Pons (tissue), 1 donor: ENCODE results near the gene LMNTD2.

ENCODE experiments used
- DNase-seq: peaks from one replicate; pipeline ENCODE4 v3.0.0-alpha.2; 2016; ENCODE audit warnings: low spot score

The LMNTD2 gene, protein sequence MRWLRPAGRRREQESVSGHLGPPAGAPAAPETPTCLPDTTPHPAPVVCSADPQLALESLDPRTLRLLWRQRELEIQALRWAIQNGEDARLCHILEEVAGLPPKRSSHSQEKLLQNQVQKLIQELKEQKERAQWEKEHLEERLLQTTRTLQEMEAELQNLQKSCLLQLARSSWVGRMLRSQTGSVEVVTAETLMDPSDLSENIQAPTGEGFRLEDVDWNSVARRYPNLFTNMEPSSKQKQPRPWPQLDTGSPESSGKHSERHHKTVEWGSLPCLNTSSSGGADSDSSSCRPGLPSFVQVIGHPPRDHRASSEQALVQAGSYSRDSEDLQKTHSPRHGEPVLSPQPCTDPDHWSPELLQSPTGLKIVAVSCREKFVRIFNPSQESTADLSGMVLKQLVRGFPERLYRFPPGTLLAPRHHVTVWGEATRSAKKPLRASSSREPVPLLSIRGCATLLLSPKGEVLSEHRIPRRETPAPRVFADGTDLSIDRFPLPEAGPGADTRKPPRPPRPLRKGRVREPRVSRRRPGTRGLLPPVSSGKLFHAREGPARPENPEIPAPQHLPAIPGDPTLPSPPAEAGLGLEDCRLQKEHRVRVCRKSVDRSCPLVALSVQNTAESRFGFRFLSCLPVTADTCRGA

DNA sequence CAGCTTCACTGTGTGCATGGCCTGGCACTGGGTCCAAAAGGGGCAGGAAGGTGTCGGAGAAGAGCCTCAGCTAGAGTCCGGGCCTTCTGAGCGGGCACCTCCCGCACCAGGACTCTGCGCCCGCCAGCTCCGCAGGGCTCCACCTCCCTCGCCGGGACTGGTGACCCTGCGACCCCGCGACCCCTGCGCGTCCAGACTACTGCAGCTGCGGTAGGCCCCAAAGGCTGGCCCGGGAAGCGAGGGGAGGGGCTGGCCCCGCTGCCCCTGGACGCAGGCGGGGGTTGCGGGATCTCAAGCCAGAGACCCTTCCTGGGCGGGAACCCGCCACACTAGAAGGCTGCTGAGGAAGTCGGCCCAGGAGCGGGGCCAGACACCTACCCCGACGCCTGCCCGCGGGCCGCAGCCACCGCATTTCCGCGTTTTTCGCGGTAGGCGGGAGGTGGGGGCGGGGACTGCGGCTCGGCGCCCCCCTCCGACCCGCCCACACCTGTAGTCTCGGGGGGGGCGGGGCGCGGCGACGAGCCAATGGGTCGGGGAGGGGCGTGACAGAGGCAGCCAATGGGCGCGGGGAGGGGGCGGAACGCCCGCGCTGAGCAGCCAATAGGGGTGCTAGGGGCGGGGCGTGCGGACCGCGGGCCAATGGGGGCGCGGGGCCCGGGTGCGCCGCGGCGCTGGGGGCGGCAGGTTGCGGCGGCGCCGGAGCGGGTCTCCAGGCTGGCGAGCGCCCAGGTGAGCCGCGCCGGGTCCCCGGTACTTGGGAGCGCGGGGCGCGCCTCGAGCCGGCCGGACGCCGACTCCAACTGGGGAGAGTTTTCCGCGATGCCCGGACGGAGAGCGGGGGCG is at the start of gene LMNTD2, which contains the start of gene RASSF7:
Gene LMNTD2, minus strand, starts transcription at position 434 of the 843 bp plus-strand sequence. Its CDS starts 22 bp downstream, at position 412.
Gene RASSF7, plus strand, starts transcription at position 666 of the 843 bp plus-strand sequence. CDS start 799 bp downstream, outside the sequence.
- DNase-seq = peak; percentile 72

DNA sequence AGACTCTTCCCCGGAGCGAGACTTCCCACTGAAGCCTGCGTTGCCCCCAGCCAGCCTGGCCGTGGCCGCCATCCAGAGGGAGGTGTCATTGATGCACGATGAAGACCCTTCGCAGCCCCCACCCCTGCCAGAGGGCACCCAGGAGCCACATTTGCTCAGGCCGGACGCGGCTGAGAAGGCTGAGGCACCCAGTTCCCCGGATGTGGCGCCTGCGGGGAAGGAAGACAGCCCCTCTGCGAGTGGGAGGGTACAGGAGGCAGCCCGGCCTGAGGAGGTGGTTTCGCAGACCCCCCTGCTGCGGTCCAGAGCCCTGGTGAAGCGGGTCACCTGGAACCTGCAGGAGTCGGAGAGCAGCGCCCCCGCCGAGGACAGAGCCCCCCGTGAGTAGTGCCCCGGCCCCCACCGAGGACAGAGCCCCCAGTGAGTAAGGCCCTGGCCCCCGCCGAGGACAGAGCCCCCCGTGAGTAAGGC is 48.8 kb upstream of the LMNTD2 start:
- DNase-seq = no peak

DNA sequence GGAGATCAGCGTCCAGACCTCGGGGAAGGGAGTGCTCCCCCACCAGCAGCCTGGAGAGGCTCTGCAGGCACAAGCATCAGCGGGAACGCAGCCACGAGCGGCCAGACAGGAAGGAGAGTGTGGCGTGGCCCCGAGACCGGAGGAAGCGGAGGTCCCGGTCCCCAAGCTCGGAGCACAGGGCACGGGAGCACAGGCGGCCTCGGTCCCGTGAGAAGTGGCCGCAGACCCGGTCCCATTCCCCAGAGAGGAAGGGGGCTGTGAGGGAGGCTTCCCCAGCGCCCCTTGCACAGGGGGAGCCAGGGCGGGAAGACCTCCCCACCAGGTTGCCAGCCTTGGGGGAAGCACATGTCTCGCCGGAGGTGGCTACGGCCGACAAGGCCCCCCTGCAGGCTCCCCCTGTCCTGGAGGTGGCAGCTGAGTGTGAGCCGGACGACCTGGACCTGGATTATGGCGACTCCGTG is 48.3 kb upstream of the LMNTD2 start:
- no peak for DNase-seq

DNA sequence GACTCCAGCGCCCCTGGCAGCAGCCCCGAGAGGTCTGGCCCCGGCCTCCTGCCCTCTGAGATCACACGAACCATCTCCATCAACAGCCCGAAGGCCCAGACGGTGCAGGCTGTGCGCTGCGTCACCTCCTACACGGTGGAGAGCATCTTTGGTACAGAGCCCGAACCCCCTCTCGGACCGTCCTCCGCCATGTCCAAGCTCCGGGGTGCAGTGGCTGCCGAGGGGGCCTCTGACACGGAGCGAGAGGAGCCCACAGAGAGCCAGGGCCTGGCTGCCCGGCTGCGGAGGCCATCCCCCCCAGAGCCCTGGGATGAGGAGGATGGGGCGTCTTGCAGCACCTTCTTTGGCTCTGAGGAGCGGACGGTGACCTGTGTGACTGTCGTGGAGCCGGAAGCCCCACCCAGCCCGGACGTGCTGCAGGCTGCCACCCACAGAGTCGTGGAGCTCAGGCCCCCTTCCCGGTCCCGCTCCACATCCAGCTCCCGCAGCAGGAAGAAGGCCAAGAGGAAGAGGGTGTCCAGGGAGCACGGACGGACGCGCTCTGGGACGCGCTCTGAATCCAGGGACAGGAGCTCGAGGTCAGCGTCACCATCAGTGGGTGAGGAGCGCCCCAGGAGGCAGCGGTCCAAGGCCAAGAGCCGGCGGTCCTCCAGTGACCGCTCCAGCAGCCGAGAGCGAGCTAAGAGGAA is 47.6 kb upstream of the LMNTD2 start:
- DNase-seq = no peak

DNA sequence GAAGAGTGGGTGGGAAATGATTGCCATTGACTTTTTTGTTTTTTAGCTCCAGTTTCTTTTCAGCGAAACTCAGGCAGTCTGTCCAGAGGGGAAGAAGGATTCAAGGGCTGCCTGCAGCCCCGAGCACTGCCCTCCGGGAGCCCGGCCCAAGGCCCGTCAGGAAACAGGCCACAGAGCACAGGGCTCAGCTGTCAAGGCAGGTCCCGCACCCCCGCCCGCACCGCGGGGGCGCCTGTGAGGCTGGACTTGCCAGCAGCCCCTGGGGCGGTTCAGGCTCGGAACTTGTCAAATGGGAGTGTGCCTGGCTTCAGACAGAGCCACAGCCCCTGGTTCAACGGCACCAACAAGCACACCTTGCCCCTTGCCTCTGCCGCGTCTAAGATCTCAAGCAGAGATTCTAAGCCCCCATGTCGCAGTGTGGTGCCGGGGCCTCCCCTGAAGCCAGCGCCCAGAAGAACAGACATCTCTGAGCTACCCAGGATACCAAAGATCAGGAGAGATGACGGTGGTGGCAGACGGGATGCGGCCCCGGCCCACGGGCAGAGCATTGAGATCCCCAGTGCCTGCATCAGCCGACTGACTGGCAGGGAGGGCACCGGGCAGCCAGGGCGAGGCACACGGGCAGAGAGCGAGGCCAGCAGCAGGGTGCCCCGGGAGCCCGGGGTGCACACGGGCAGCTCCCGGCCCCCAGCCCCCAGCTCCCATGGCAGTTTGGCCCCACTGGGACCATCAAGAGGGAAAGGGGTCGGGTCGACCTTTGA is 46.7 kb upstream of the LMNTD2 start:
- no peak for DNase-seq

DNA sequence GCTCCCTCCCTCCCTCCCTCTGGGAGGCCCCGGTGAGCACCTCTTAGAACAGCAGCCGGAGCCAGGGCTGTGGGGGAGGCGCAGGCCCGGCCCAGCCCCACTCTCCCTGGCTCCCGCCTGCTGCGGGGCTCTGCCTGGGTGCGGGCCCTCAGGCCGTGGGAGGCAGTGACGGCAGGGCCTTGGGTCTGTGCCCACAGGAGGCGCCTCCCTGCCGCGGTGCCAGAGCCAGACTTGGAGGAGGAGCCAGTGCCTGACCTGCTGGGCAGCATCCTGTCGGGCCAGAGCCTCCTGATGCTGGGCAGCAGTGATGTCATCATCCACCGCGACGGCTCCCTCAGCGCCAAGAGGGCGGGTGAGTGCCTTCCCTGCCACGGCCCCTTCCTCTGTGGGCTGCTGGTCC is 45.7 kb upstream of the LMNTD2 start:
- peak; percentile 17 for DNase-seq

DNA sequence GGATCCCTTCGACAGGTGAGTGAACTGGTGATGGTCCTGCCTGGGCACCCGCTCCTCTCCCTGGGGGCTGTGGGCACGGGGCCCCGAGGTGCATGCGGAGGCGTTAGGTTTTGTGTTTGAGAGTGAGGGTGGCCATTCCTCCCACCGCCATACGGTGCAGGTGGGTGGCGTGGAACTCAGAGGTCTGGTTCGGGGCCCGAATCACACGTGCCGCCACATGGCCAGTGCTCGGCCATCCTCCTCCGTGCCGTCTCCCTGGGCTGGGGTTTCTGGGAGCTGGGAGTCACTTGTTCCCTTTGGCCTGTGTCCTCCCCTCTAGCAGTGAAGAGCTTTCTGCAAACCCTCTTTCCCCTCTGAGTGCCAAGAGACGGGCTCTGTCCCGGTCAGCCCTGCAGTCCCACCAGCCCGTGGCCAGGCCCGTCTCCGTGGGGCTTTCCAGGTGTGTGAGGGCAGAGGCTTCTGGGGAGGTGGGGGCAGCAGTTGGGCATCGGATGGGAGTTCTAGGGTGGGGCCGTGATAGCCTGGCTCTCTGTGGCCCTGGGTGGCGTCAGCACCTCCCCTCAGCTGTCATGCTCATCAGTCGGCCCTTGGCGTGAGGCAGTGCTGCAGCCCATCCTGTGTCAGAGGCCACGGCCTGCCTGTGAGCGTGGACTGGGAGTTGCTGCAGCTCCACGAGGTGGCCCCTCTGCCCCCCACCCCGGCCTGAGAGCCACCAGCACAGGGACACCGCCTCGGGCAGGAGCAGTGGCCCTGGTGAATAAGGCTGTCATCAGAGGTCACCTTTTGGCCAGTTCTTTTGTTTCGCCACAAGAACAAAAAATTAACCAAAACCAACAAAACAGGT is 45.0 kb upstream of the LMNTD2 start:
- DNase-seq = no peak

DNA sequence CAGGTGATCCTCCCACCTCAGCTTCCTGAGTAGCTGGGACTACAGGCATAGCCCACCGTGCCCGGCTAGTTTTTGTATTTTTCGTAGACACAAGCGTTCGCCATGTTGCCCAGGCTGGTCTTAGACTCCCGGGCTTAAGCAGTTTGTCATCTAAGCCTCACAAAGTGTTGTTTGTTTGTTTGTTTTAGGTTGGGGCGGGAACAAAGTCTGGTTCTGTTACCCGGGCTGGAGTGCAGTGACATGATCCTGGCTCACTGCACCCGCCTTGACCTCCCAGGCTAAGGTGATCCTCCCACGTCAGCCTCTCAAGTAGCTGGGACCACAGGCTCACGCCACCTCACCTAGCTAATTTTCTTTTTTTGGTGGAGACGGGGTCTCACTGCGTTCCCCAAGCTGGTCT is 42.6 kb upstream of the LMNTD2 start:
- DNase-seq = no peak

DNA sequence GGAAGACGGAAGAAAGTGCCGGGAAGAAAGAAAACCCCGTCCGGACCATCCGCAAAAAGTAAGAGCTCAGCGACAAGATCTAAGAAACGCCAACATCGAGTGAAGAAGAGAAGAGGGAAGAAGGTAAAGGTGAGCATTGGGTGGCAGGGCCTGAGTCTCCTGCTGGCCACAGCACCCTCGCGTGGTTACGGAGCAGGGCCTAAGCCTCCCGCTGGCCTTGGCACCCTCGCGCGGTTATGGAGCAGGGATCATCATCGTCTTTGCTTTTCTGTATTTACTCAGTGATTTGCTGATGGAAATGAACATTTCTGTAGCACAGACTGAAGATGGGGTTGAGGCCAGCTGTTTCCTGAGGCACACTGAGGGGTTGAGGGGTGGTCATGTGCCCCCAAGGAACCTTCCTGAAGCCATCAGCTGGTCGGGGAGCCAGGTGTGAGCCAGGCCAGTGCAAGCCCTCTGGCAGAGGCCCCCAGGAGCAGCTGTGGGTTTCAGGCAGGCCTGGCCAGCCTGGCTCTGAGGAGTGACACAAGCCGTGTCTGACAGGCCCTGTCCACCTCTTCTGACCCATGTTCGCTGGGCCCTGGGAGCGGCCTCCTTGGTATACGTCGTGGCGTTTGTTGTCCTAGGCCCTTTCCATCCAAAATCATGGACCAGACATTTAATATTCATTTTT is 41.2 kb upstream of the LMNTD2 start:
- no peak for DNase-seq

DNA sequence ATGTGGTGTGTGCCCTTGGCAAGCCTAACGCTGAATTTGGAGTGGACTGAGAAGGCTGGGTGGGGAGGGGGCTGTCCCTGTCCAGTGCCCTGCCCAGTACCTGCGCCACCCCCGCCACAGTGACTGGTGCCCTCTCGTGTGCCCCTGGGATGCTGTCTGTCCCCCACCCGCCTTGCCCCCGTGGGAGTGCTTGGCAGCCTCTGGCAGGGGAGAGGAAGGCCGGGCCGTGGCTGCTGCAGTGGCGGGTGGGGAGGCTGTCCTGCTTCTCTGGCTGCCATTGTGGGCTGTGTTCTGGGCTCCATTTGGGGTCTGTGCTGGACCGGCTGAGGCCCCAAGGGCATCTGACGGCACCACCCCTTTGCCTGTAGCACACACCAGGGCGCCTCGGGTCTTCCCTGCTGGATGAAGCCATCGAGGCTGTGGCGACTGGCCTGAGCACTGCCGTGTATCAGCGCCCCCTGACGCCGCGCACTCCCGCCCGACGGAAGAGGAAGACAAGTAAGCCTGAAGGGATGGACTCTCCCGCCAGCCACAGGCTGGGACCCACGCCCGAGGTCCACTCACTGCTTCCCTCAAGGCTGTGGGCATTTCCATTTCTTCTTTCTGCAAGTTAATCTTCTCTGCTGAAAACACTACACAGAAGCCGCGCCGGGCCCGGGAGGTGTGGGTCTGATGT is 37.6 kb upstream of the LMNTD2 start:
- DNase-seq = no peak

DNA sequence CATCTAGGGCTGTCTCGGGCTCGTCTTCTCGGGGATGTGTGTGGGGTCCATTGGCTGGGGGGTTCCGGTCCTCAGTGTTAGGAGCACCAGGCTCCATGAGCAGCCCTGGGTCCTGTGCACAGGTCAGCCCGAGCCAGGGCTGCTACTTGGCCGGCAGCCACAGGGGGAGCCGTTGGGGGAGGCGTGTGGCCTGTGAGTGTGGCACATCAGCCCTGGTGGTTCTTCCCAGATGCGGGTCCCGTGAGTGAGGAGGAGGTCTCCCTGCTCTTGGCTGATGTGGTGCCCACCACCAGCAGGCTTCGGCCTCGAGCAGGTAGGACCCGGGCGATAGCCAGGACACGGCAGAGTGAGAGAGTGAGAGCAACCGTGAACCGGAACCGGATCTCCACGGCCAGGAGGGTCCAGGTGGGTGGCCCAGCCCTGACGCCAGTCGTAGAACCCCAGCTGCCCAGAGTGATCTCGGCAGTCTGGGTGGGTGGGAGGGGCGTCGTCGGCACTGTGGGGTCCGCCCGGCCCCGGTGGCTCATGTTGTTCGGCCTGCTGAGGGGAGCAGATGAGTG is 36.7 kb upstream of the LMNTD2 start:
- no peak for DNase-seq

DNA sequence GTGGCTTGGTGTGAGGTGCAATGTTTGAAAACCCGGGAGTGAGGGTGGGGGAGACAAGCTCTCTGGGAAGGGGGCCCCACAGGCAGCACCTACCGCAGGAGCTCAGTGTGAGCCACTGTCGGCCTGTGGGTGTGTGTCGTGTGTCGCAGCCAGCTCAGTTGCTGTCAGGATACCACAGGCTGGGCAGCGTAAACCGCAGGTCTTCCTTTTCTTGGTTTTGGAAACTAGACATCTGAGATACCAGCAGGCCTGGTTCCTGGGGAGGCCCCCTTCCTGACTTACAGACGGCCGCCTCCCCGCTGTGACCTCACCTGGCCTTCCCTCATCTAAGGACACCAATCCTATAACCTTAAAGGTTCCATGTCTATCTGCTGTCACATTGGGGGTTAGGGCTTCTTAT is 35.8 kb upstream of the LMNTD2 start:
- DNase-seq = no peak

DNA sequence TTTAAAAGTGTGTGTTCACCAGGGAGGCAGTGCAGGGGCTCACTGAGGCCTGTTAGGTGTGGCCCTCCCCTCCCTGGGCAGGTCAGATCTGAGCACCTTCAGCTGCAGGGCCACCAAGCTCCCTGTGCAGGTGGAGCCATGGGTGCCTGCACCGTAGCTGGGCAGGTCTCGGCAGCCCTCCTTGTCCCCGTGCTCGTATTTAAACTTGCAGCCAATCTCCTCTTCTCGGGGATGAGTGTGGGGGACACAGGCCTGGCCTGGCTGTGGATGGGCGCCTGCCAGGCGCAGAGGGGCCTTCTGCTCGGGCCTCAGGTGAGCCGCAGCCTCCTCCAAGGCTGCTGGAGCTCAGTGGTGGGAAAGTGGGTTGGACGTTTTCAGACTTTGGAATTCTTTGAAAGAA is 34.9 kb upstream of the LMNTD2 start:
- DNase-seq = no peak

DNA sequence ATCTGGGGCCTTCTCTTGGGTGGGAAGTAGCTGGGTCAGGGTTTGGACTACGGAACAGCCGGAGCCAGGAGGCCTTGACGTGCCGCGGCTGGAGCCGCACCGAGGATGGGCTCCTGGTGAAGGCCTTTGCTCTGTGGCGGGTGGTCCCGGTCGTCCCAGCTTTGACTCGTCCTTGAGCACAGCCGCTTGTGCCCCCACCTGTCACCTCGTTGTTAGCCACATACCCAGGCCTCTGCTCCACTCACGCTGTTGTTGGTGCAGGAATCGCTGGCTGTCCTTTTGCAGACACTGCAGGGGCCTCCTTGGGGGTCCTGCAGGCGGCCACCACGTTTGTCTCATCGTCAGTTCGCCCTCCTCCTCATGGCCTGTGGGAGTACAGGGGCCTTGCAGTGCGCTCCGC is 32.8 kb upstream of the LMNTD2 start:
- no peak for DNase-seq

DNA sequence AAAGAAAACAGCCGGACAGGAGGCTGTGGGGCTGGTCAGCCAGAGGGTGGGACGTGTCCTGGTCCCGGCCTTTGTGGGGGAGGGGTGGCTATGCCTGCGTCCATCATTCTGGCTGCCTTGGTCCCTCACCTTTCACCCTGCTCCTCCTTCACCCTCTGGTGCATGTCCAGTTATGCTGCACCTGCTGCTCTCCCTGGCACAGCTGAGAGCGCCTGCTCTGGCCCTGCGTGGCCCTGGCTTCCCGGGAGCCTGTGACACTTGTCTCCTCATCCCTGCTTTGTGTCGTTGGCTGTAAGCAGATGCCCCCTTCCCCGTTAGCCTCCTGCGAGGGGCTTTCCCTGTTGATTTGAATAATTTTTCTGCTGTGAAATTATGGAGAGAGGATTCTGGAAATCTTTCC is 32.4 kb upstream of the LMNTD2 start:
- DNase-seq = no peak

DNA sequence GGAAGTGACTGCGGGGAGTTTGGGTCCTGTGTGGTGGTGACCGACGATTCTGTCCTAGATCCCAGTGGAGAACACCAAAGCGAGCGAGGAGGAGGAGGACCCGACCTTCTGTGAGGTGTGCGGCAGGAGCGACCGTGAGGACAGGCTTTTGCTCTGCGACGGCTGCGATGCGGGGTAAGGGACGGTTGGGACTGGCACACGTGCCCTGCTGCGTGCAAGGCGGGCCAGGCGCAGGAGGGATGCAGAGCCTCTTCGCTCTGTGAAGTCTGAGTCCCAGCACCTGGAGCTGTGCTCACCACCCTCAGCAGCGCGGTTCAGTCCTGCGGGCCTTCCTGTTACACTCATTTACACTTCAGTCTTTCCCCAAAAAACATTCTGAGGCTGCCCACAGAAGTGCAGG is 32.0 kb upstream of the LMNTD2 start:
- DNase-seq = no peak

DNA sequence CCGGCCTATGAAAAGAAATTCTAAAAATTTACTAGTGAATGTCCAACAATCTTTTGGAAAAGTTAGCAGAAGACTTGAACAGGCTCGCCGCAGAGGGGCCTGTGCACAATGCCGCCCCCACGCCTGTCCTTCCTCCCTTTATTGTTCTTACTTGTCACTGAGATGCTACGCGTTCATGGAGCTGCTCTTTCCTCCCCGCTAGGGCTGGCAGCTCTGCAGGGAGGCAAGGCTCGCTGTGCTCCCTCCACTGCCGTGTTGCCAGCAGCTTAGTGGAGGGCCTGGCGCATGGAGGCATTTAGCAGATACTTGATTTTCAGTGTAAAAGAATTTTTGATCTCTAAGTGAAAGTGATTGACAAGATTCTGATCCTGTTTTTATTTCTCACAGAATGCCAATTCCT is 30.5 kb upstream of the LMNTD2 start:
- no peak for DNase-seq

DNA sequence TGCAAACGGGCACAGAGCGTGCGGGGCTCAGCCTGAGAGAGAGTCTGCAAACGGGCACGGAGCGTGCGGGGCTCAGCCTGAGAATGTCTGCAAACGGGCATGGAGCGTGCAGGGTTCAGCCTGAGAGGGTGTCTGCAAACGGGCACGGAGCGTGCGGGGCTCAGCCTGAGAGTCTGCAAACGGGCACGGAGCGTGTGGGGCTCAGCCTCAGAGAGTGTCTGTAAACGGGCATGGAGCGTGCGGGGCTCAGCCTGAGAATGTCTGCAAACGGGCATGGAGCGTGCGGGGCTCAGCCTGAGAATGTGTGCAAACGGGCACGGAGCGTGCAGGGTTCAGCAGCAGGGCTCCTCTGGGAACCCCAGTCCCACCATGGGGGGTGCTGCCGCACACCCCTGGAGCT is 29.3 kb upstream of the LMNTD2 start:
- no peak for DNase-seq

DNA sequence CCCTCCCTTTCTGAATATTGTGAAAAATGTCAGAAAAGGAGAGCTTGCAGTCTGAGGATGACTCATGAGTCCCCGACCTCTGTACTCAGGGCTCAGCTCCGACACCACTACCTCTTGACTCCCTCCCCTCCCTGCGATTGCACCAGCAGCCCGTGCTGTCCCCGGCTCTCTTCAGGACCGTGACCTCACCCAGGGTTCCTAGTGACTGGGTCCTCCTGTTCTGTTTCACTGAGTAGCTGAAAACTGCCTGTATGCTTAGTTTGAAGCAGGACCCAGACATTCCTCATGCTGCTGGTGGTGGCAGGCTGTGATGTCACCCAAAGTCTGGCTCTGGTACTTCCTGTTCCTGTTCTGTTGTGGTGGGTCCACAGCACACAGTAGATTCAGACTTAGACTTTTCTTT is 27.4 kb upstream of the LMNTD2 start:
- no peak for DNase-seq
